ENCODE data around the gene HHIPL1. TPM values are rescaled to one million over a fixed set of nuclear protein-coding genes. Genes with fewer than 3 reads are reported as not detected.

HHIPL1 gene
- total RNA-seq, 6 donors from 2014 or later = 0.61 to 2.2 (median 1.3) TPM

DNA sequence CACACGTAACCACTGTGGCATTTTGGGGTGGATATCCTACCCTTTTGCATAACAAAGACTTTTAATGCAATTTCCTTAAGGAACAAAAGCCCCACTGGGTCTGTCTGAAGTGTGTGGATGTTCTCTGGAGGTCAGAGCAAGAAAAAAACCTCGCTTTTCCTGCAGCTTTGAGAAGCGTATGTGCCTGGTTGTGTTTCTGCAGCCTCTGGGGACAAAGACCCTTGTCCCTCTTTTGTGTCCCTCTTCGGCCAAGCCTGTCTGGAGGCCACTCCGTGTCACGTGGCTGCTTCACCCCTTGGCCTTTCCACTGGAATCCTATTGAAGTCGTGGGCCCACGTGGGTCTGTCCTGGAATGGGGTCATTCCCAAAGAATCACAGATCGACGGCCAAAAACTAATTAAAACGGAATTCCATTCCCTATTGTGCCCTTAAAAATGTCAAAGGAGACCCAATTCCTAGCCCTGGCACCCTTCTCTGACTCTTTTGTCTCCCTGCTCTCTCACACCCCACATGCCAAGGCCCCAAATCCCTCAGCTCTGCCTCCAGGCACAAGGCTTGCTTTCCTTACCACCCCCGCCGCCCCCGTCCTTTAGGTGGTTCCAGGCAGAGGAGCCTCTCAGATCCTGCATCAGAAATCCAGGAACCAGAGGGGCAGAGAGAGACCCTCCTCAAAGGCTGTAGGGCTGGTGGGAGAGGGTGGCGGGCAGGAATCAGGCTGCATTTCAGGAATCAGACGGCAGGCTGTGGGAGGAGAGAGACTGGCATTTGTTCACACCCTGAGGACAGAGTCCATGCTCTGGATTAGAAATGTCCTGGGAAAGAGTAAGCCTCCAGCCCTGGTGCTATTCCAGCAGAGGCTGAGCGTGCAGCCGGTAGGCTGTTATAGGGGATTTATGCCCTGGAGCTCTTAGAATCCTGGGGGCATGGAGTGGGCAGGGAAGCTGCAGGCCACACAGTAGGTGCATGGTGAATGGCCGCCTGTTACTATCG lies 26.6 kb downstream of the HHIPL1 start:
- no peaks in the 10 kb centered on the region for H3K9me3 ChIP-seq
- H3K27me3 ChIP-seq = peaks cover 0 to 5% (median 0%) of the 10 kb centered on the region in 4 donors
- H3K4me3 ChIP-seq = no peak overlapping the region
- ATAC-seq (ENCODE audit: low FRiP score in 2 of 2) (no peak), DNase-seq (no peak)
- WGBS, 2 donors = 84 to 86% methylated on average over 20 of the region's 20 CpGs
- TF ChIP-seq EP300 (IDR thresholded peaks at IDR 0.05) (no peak), POLR2AphosphoS5 (IDR thresholded peaks at IDR 0.05) (no peak), POLR2A (IDR thresholded peaks at IDR 0.05) (no peak)
- TF ChIP-seq, protein P1, sequence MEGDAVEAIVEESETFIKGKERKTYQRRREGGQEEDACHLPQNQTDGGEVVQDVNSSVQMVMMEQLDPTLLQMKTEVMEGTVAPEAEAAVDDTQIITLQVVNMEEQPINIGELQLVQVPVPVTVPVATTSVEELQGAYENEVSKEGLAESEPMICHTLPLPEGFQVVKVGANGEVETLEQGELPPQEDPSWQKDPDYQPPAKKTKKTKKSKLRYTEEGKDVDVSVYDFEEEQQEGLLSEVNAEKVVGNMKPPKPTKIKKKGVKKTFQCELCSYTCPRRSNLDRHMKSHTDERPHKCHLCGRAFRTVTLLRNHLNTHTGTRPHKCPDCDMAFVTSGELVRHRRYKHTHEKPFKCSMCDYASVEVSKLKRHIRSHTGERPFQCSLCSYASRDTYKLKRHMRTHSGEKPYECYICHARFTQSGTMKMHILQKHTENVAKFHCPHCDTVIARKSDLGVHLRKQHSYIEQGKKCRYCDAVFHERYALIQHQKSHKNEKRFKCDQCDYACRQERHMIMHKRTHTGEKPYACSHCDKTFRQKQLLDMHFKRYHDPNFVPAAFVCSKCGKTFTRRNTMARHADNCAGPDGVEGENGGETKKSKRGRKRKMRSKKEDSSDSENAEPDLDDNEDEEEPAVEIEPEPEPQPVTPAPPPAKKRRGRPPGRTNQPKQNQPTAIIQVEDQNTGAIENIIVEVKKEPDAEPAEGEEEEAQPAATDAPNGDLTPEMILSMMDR (IDR thresholded peaks at IDR 0.05) = no peak
- no peaks in the 10 kb centered on the region for H3K36me3 ChIP-seq
- no peaks in the 10 kb centered on the region for H3K4me1 ChIP-seq
- H3K27ac ChIP-seq = no peak overlapping the region

- peaks cover 0 to 5% (median 0%) of the 10 kb centered on the region in 4 donors for H3K27me3 ChIP-seq
- no peaks in the 10 kb centered on the region for H3K4me1 ChIP-seq
- no peak for TF ChIP-seq EP300 (IDR thresholded peaks at IDR 0.05)
- no peak for TF ChIP-seq POLR2AphosphoS5 (IDR thresholded peaks at IDR 0.05)
- no peak for TF ChIP-seq POLR2A (IDR thresholded peaks at IDR 0.05)
- TF ChIP-seq, protein P1 (IDR thresholded peaks at IDR 0.05) = no peak
- H3K4me3 ChIP-seq = no peak overlapping the region
- H3K27ac ChIP-seq = peak overlapping the region in 1 of 4 donors; percentile 27
- DNase-seq = no peak
- no peak for ATAC-seq (ENCODE audit: low FRiP score in 2 of 2)
- WGBS, 2 donors = 78 to 83% methylated on average over 11 of the region's 11 CpGs
- peaks cover 0 to 3% (median 2%) of the 10 kb centered on the region in 4 donors for H3K9me3 ChIP-seq
- H3K36me3 ChIP-seq = no peaks in the 10 kb centered on the region
Observed at GRCh38 chr14:99672506-99673304, 27.8 kb downstream of the HHIPL1 start.

- H3K4me1 ChIP-seq = no peaks in the 10 kb centered on the region
- H3K27ac ChIP-seq = no peak overlapping the region
- no peak for DNase-seq
- H3K9me3 ChIP-seq = peaks cover 0 to 11% (median 8%) of the 10 kb centered on the region in 4 donors
- H3K4me3 ChIP-seq = no peak overlapping the region
- ATAC-seq (ENCODE audit: low FRiP score in 2 of 2) = no peak
- no peak for TF ChIP-seq POLR2AphosphoS5 (IDR thresholded peaks at IDR 0.05)
- no peak for TF ChIP-seq EP300 (IDR thresholded peaks at IDR 0.05)
- TF ChIP-seq, protein P1 (IDR thresholded peaks at IDR 0.05) = no peak
- TF ChIP-seq POLR2A (IDR thresholded peaks at IDR 0.05) = no peak
- H3K36me3 ChIP-seq = no peaks in the 10 kb centered on the region
- peaks cover 0 to 5% (median 0%) of the 10 kb centered on the region in 4 donors for H3K27me3 ChIP-seq
- WGBS, 2 donors = 87 to 95% methylated on average over 5 to 6 of the region's 8 CpGs
Observed at GRCh38 chr14:99673305-99674063, 28.6 kb downstream of the HHIPL1 start.

- DNase-seq = no peak
- H3K4me3 ChIP-seq = no peak overlapping the region
- TF ChIP-seq, protein P1 (IDR thresholded peaks at IDR 0.05) = no peak
- TF ChIP-seq EP300 (IDR thresholded peaks at IDR 0.05) (no peak), POLR2AphosphoS5 (IDR thresholded peaks at IDR 0.05) (no peak), POLR2A (IDR thresholded peaks at IDR 0.05) (no peak)
- H3K27ac ChIP-seq = no peak overlapping the region
- peaks cover 0 to 5% (median 0%) of the 10 kb centered on the region in 4 donors for H3K27me3 ChIP-seq
- ATAC-seq (ENCODE audit: low FRiP score in 2 of 2) = no peak
- H3K9me3 ChIP-seq = peaks cover 0 to 12% (median 9%) of the 10 kb centered on the region in 4 donors
- H3K4me1 ChIP-seq = no peaks in the 10 kb centered on the region
- no peaks in the 10 kb centered on the region for H3K36me3 ChIP-seq
- 80 to 84% methylated on average over 2 to 8 of the region's 9 CpGs for WGBS, 2 donors
Observed at GRCh38 chr14:99674064-99674650, 29.2 kb downstream of the HHIPL1 start.
